Erythroblast (primary cell): Measurements from ENCODE around the gene ADSL.

Source experiments
- DNase-seq, 2 experiments: peaks; one replicate each; lab custom pipeline; 2025; lab: John Stamatoyannopoulos, UW
- GATA1 ChIP-seq: IDR thresholded peaks from 2 replicates; pipeline ENCODE4 v1.6.1; 2011; ENCODE audit warnings: low read depth, mild to moderate bottlenecking, control low read depth, low read length, moderate library complexity
- POLR2A ChIP-seq: IDR thresholded peaks from 2 replicates; pipeline ENCODE4 v1.6.1; 2011; ENCODE audit warnings: mild to moderate bottlenecking, low read length

The ADSL gene

GRCh38 chr22:40332319-40332781 lies 13.9 kb upstream of the ADSL start:
- no peak for DNase-seq
- no peak for TF ChIP-seq POLR2A
- no peak for TF ChIP-seq GATA1

- TF ChIP-seq POLR2A (no peak), GATA1 (no peak)
- DNase-seq, result no peak
Measured at GRCh38 chr22:40334060-40334459, 12.2 kb upstream of the ADSL start.

GRCh38 chr22:40334899-40335298 lies 11.4 kb upstream of the ADSL start:
- no peak for DNase-seq
- no peak for TF ChIP-seq GATA1
- TF ChIP-seq POLR2A, result no peak

DNA sequence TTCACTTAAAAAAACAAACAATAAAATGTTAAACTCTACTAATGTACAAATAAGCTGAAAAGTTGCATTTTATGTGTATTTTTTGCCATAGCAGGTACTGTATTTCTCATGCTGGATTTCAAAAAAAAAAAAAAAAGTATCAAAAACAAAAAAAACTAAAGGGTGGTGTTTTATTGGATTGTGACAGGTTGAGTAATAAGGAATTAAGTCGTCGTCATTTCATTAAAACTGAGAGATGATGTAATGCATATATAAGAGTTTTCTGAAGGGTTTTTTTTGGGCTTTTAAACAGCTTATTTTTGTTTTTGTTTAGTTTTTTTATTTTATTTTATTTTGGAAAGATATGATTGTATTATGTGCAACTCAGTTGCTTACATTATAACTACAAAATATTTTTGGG lies 10.9 kb upstream of the ADSL start:
- DNase-seq, result no peak
- TF ChIP-seq POLR2A (no peak), GATA1 (no peak)

GRCh38 chr22:40340044-40340443 lies 6.3 kb upstream of the ADSL start:
- no peak for DNase-seq

DNA sequence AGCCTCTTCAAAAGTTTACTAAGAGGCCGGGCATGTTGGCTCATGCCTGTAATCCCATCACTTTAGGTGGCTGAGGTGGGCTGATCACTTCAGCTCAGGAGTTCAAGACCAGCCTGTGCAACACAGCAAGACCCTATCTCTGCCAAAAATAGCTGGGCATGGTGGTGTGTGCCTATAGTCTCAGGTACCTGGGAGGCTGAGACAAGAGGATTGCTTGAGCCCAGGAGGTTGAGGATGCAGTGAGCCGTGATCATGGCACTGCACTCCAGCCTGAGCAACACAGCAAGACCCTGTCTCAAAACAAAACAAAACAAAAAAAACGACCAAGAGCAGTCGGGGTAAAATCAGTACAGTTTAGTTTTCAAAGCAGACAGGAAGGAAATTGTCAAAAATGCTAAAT lies 4.7 kb upstream of the ADSL start:
- DNase-seq, result no peak
- no peak for TF ChIP-seq GATA1
- TF ChIP-seq POLR2A, result no peak

More at GRCh38 chr22:40340044-40340443, 6.3 kb upstream of the ADSL start:
- TF ChIP-seq GATA1, result no peak
- TF ChIP-seq POLR2A, result no peak

- TF ChIP-seq GATA1 (no peak), POLR2A (no peak)
- no peak for DNase-seq
Measured at GRCh38 chr22:40342521-40342920, 3.8 kb upstream of the ADSL start.

DNA sequence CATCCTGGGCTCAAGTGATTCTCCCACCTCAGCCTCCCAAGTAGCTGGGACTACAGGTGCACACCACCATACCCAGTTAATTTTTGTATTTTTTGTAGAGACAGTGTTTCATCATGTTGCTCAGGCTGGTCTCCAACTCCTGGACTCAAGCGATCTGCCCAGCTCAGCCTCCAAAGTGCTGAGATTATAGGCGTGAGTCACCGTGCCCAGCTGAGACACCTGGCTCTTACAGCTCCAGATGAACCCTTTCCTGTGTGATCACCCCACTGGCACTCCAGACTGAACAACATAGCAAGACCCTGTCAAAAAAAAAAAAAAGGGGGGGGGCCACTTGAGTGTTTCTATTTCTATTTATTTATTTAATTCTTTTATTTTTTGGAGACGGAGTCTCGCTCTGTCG lies 1.0 kb upstream of the ADSL start:
- DNase-seq, result no peak
- TF ChIP-seq GATA1 (no peak), POLR2A (no peak)

GRCh38 chr22:40345815-40346184 lies 500 bp upstream of the ADSL start:
- TF ChIP-seq GATA1, result no peak
- TF ChIP-seq POLR2A, result no peak
- peak; percentile 67 to 71 for DNase-seq

GRCh38 chr22:40347300-40347699 lies 1.0 kb downstream of the ADSL start:
- TF ChIP-seq POLR2A (no peak), GATA1 (no peak)
- peak; percentile 36 to 46 for DNase-seq

DNA sequence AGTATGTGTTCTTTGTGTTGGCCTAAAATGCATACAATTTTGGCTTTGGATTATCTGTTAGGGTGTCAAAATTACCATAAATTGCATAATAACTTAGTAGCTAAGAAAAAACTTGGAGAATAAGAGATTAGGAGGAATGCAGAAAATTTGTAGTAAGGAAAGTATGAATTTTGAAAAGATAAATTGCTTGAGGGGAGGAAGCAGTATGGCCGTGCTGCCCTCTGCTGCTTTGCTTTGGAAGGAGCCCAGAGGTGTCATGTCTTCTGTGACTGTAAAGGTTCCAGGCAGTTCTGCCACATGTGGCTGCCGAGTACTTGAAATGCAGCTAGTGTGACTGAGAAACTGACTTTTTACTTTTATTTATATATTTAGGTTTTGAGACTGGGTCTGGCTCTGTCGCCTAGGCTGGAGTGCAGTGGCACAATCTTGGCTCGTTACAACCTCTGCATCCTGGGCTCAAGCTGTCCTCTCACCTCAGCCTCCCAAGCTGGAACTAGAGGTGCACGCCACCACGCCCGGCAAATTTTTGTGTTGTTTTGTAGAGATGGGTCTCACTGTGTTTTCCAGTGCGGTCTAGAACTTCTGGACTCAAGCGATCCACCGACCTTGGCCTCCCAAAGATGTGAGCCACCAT lies 1.8 kb downstream of the ADSL start:
- TF ChIP-seq GATA1, result no peak
- no peak for TF ChIP-seq POLR2A
- peak; percentile 74 to 83 for DNase-seq

DNA sequence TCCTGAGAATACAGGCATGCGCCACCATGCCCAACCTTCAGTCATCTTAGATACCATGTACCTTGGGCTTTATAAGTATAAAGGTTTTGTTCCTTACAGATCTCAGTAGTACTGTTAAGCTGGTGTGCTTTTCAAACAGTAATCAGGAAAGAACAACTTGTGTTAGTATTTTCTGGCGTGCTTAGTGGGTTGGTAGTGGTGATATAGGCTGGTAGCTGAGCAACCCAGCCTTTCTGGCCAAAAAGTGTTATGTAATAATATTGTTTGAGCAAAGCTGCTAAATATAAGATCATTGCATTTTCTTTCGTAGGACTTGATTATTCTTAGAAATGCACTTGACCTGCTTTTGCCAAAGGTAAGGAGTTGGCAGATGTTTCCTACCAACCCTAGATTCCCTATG lies 6.5 kb downstream of the ADSL start:
- no peak for DNase-seq
- TF ChIP-seq GATA1 (no peak), POLR2A (no peak)

DNA sequence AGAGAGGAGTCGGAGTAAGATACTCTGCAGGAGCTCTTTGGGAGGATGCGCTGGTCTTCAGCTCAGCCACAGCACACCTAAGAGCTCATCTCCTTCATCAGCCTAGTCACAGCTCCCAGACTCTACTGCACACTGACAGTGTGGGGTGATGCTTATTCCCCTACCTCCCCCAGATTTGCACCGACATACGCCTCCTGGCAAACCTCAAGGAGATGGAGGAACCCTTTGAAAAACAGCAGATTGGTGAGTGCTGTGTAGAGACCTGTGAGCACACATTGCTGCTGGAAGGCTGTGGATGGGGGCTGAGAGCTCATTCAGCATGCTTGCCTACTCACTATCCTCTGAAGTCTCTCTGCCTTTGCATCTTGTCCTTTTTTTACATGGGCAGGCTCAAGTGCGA lies 14.8 kb downstream of the ADSL start:
- no peak for DNase-seq
- TF ChIP-seq POLR2A (no peak), GATA1 (no peak)

DNA sequence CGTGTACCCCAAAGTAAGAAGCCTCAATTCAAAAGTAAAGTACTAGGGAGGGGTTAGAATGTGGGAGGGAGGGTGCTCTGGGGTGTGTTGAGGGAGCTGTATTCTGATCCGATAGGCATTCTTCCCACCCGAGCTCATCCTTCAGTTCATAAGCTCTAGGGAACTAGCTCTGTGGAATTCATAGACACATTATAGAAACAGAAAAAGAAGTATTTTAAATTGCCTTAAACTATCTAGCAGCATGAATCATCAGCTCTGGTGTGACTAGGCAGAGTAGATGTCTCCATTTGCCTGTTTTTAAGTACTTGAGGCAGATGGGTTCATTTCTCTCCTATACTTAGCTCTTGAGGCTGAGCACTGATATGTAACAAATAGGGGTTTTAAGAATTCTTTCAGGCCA lies 16.8 kb downstream of the ADSL start:
- DNase-seq, result no peak
- TF ChIP-seq GATA1, result no peak
- TF ChIP-seq POLR2A, result no peak

DNA sequence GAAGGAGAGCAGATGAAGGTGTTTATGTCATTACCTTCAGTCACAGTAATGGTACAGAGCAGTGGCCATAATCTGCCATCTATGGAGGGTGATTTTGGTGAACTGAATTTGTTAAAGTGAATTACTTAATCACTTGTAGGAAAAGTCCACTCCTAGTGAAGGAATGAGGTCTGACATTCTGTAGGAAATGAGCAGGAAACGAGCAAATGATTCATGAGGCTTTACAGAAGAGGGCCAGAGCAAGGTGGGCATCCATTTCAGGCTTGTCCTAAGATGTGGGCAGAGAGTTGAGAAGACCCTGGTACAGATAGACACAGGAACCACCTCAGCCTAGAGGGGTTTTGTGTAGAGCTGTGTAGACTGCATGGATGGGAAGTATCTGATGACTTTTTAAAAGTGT lies 18.1 kb downstream of the ADSL start:
- no peak for DNase-seq
- TF ChIP-seq GATA1 (no peak), POLR2A (no peak)
